ENCODE data around the gene SNX32. TPM values are rescaled to one million over a fixed set of nuclear protein-coding genes. Genes with fewer than 3 reads are reported as not detected.
"Not testable (repeated sequence)": the region's sequence is repeated elsewhere in the genome, so short reads cannot be mapped to it uniquely, and the experiment has no call there.

Gene SNX32
- total RNA-seq, 3 donors from 2014 or later = 0.15 to 2.3 (median 0.48) TPM

DNA sequence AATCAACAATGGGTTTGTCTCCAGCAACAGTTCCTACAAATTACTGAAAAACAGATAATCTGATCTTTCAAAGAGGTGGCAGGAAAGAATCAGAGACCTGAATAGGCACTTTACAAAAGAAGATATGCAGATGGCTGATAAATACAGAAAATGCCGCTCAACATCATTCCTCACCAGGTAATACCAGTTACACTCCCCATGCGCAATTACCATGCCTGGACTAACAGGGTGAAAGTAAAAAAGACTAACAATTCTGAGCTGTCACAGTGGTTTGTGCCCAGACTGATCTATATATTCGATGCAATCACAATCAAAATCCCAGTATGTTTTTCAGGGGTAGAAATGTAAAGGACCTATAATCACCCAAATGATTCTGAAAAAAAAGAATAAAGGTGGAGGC, 10.0 kb downstream of the SNX32 start:
- TF ChIP-seq, protein P1, sequence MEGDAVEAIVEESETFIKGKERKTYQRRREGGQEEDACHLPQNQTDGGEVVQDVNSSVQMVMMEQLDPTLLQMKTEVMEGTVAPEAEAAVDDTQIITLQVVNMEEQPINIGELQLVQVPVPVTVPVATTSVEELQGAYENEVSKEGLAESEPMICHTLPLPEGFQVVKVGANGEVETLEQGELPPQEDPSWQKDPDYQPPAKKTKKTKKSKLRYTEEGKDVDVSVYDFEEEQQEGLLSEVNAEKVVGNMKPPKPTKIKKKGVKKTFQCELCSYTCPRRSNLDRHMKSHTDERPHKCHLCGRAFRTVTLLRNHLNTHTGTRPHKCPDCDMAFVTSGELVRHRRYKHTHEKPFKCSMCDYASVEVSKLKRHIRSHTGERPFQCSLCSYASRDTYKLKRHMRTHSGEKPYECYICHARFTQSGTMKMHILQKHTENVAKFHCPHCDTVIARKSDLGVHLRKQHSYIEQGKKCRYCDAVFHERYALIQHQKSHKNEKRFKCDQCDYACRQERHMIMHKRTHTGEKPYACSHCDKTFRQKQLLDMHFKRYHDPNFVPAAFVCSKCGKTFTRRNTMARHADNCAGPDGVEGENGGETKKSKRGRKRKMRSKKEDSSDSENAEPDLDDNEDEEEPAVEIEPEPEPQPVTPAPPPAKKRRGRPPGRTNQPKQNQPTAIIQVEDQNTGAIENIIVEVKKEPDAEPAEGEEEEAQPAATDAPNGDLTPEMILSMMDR (IDR thresholded peaks at IDR 0.05) = no peak
- TF ChIP-seq POLR2AphosphoS5 (IDR thresholded peaks at IDR 0.05) = no peak
- no peak for TF ChIP-seq POLR2A (IDR thresholded peaks at IDR 0.05)
- H3K27ac ChIP-seq = no peak overlapping the region
- H3K9me3 ChIP-seq = no peaks in the 10 kb centered on the region
- DNase-seq (ENCODE audit: low spot score in 2 of 2) = no peak
- H3K36me3 ChIP-seq = no peaks in the 10 kb centered on the region
- H3K27me3 ChIP-seq = no peaks in the 10 kb centered on the region
- no peaks in the 10 kb centered on the region for H3K4me1 ChIP-seq
- intact Hi-C loops (cut with DNase I; ENCODE audit: low total_unique reads) = no loop called here
- no peak overlapping the region for H3K4me3 ChIP-seq

DNA sequence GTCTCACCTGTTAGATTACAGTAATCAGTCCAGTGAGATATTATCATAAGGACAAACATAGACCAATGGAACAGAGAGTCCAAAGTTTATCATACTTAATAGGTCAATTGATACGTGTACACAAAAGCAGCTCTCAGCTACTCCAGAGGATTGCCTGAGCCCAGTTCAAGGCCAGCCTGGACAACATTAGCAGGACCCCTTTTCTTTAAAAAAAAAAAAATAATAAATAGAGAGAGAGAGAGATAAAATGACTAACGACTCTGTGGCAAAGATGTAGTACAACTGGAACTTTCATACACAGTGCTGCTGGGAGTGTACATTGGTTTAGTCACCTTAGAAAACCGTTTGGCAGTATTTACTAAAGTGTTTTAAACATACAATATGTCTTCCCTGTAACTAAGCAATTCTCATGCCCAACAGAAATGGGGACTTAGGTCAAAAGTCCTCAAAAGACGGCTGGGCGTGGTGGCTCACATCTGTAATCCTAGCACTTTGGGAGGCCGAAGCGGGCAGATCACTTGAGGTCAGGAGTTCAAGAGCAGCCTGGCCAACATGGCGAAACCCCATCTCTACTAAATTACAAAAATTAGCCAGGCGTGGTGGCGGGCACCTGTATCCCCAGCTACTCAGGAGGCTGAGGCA, 10.6 kb downstream of the SNX32 start:
- DNase-seq (ENCODE audit: low spot score in 2 of 2) = no peak
- TF ChIP-seq, protein P1 (IDR thresholded peaks at IDR 0.05) = no peak
- TF ChIP-seq POLR2A (IDR thresholded peaks at IDR 0.05) (no peak), POLR2AphosphoS5 (IDR thresholded peaks at IDR 0.05) (no peak)

DNA sequence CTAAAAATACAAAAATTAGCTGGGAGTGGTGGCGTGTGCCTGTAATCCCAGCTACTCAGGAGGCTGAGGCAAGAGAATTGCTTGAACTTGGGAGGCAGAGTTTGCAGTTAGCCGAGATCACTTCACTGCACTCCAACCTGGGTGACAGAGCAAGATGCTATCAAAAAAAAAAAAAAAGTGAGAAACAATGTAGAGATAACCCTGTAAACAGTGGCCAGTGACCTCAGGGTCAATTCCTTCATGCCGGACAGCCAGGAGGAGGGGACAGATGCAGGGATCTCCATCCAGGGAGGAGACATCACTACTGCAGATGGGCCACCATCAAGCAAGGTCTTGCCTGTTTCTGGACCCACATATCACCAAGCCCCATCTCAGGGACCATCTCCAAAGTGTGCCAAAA, 14.0 kb downstream of the SNX32 start:
- no peak for TF ChIP-seq POLR2A (IDR thresholded peaks at IDR 0.05)
- no peak for TF ChIP-seq POLR2AphosphoS5 (IDR thresholded peaks at IDR 0.05)
- TF ChIP-seq, protein P1 (IDR thresholded peaks at IDR 0.05) = no peak
- DNase-seq (ENCODE audit: low spot score in 2 of 2) = no peak
- Histone ChIP-seq H3K4me1 (no peaks in the 10 kb centered on the region), H3K27me3 (no peaks in the 10 kb centered on the region), H3K4me3 (no peak overlapping the region), H3K27ac (no peak overlapping the region), H3K9me3 (peaks cover 0 to 8% of the 10 kb centered on the region in 2 donors), H3K36me3 (no peaks in the 10 kb centered on the region)
- intact Hi-C loops (cut with DNase I; ENCODE audit: low total_unique reads) = loop anchor here (5.0 kb wide), 1 partner anchor 695 kb away; no protein-coding TSS in a partner anchor

More for the DNA sequence above, 10.6 kb downstream of the SNX32 start:
- Histone ChIP-seq H3K27ac (no peak overlapping the region), H3K4me1 (no peaks in the 10 kb centered on the region), H3K9me3 (no peaks in the 10 kb centered on the region), H3K4me3 (no peak overlapping the region), H3K36me3 (no peaks in the 10 kb centered on the region), H3K27me3 (no peaks in the 10 kb centered on the region)
- intact Hi-C loops (cut with DNase I; ENCODE audit: low total_unique reads) = no loop called here

DNA sequence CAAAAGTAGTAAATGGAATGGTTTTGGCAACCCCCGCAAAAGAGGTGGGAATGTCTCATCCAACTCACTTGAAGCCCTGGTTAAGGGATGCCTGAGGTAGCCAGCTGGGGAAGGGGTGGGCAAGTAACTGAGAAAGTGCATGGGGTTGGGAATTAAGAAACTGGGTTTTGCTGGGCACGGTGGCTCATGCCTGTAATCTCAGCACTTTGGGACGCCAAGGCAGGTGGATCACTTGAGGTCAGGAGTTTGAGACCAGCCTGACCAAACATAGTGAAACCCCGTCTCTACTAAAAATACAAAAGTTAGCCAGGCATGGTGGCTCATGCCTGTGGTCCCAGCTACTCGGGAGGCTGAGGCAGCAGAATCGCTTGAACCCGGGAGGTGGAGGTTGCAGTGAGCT, 14.9 kb downstream of the SNX32 start:
- not testable (repeated sequence) for H3K36me3 ChIP-seq; DNase-seq (ENCODE audit: low spot score in 2 of 2); H3K4me1 ChIP-seq; H3K4me3 ChIP-seq; H3K27ac ChIP-seq; H3K9me3 ChIP-seq; H3K27me3 ChIP-seq
- intact Hi-C loops (cut with DNase I; ENCODE audit: low total_unique reads) = loop anchor here (5.0 kb wide), 1 partner anchor 696 kb away; no protein-coding TSS in a partner anchor

DNA sequence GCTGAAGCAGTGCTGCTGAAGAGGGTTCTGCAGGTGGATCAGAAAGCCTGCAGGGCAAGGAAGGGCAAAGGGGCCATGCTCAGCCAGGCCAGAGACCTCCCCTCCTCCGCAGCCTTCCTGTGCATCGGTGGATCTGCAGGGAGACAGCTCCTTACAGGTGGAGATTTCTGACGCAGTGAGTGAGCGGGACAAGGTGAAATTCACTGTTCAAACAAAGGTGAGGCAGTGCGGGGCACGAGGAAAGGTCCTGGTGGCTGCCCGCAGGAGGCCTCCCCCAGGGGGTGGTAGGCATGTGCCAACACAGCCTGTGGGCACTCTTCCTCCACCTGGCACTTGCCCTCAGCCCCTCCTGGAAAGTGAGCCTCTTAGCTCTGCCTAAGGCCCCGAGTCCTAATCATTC, 15.6 kb downstream of the SNX32 start:
- no peaks in the 10 kb centered on the region for H3K27me3 ChIP-seq
- no peak overlapping the region for H3K27ac ChIP-seq
- peaks cover 0 to 8% of the 10 kb centered on the region in 2 donors for H3K9me3 ChIP-seq
- intact Hi-C loops (cut with DNase I; ENCODE audit: low total_unique reads) = loop anchor here (5.0 kb wide), 1 partner anchor 697 kb away; no protein-coding TSS in a partner anchor
- H3K4me3 ChIP-seq = no peak overlapping the region
- no peaks in the 10 kb centered on the region for H3K36me3 ChIP-seq
- TF ChIP-seq POLR2AphosphoS5 (IDR thresholded peaks at IDR 0.05) (no peak), POLR2A (IDR thresholded peaks at IDR 0.05) (no peak)
- TF ChIP-seq, protein P1 (IDR thresholded peaks at IDR 0.05) = no peak
- DNase-seq (ENCODE audit: low spot score in 2 of 2) = no peak
- H3K4me1 ChIP-seq = no peaks in the 10 kb centered on the region
